ENCODE data around the gene PLEKHJ1. TPM values are rescaled to one million over a fixed set of nuclear protein-coding genes. Genes with fewer than 3 reads are reported as not detected.
A peak's percentile ranks its signal among the peaks of the same experiment; 100 is the strongest.

The PLEKHJ1 gene
- total and polyA plus RNA-seq, 9 of the 15 experiments (the other 6 are each of a cell fraction or from before 2014, with no cell fraction given), result 1.5 to 188 (median 63.9) TPM

DNA sequence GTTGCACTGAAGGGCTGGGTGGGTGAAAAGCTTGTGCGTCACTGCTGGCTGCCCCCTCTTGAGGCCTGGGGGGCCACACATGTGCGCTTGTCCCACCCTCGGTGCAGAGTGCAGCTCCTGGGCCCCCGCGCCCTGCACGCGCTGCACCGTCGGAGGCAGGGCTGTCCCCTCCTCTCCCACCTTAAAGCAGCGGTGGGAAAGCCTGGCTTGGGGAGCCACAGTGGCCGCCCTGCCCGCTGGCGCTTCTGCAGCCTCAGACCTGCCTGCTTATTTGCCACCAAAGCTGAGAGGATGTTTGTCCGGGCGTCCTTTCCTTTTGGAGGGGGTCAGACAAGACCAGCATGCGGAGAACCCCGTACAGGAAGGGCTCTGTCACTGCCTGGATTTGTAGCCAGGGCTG is 26.7 kb downstream of the PLEKHJ1 start:
- in situ Hi-C loops (cut with MboI) (no loop called here), intact Hi-C loops (cut with micrococcal nuclease) (no loop called here)
- Histone ChIP-seq H3K79me2 (ENCODE audit: control insufficient read depth, insufficient read depth, low read length) (0 out of 3 replicates have a peak, but pooled peaks cover 4% of the 10 kb centered on the region), H3K36me3 (ENCODE audit: control insufficient read depth, insufficient read depth, low read length) (peaks cover 94% of the 10 kb centered on the region; the same call in 2 of the 3 replicates), H2AFZ (ENCODE audit: low read depth, low read length) (no peak overlapping the region), H3K27me3 (ENCODE audit: control insufficient read depth in 2 of 2, insufficient read depth in 2 of 2, low read length in 2 of 2) (no peaks in the 10 kb centered on the region), H3K9ac (ENCODE audit: insufficient read depth in 1 of 2, low read depth in 2 of 2, low read length in 2 of 2) (0 out of 4 replicates have a peak overlapping the region, but pooled peaks of 1 of the 2 experiments have one; percentile 52), H3K9me1 (ENCODE audit: control insufficient read depth, insufficient read depth, low read length) (no peaks in the 10 kb centered on the region), H3K4me1 (replicated peaks in 1 of 2; ENCODE audit: control insufficient read depth in 2 of 2, insufficient read depth in 2 of 2, low read length in 2 of 2) (peaks cover 0 to 56% of the 10 kb centered on the region in 2 experiments; a peak in 3 of 5 replicates), H3K9me3 (replicated peaks; ENCODE audit: control insufficient read depth, insufficient read depth, low read depth, low read length) (no peaks in the 10 kb centered on the region), H3K4me3 (no peak overlapping the region), H3K4me2 (ENCODE audit: insufficient read depth, low read length) (no peak overlapping the region), H3K27ac (ENCODE audit: extremely low read depth, low read depth, low read length) (no peak overlapping the region), H4K20me1 (replicated peaks; ENCODE audit: control insufficient read depth, insufficient read depth, low read length) (0 out of 2 replicates have a peak, but pooled peaks cover 9% of the 10 kb centered on the region)
- no peak for FAIRE-seq
- 88% methylated on average over 4 of the region's 17 CpGs for WGBS (ENCODE audit: insufficient coverage, low coverage, missing lambda C conversion rate)
- ATAC-seq, result no peak
- ChIA-PET CTCF (ENCODE audit: low intra/inter-chr PET ratio) (no interaction called here), POLR2A (no interaction called here)
- DNase-seq (ENCODE audit: extremely low read depth in 1 of 4, low spot score in 3 of 4), result no peak
- TF ChIP-seq ZC3H4 (CRISPR knock-in tag; IDR thresholded peaks at IDR 0.05; ENCODE audit: borderline replicate concordance) (no peak), POLR2G (IDR thresholded peaks at IDR 0.05; ENCODE audit: low read depth, low read length) (peak; percentile 38; the same call in 1 of the 2 replicates), ZNF134 (CRISPR knock-in tag; conservative IDR thresholded peaks at IDR 0.05) (no peak)
- BruUV-seq (replicated peaks), result no TSS peak

DNA sequence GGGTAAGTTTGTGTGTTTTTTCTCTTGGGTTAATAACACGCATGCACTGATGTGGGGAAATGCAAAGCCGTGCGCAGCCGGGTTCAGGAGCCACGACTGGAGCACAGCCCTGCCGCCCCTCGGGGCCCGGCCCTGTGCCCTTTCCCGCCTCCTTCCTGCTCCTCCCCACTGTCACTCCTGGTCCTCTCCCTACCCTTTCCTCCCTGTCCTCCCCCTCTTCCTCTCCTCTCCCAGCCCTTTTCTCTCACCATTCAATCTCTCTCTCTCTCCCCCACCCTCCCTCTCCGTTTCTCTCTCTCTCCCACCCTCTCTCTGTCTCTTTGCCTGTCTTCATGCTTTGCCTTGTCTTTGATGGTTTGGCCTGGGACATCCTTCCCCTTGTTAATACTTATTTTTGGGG is 27.2 kb downstream of the PLEKHJ1 start:
- H2AFZ ChIP-seq (ENCODE audit: low read depth, low read length), result no peak overlapping the region
- POLR2A ChIA-PET, result interaction anchor here (0.7 kb wide), 1 partner anchor 14 kb away, joined by 6 read pairs; no protein-coding TSS in a partner anchor
- intact Hi-C loops (cut with micrococcal nuclease) (no loop called here), in situ Hi-C loops (cut with MboI) (no loop called here)
- peaks cover 0 to 59% of the 10 kb centered on the region in 2 experiments; a peak in 3 of 5 replicates for H3K4me1 ChIP-seq (replicated peaks in 1 of 2; ENCODE audit: control insufficient read depth in 2 of 2, insufficient read depth in 2 of 2, low read length in 2 of 2)
- CTCF ChIA-PET (ENCODE audit: low intra/inter-chr PET ratio), result no interaction called here
- 0 out of 2 replicates have a peak, but pooled peaks cover 9% of the 10 kb centered on the region for H4K20me1 ChIP-seq (replicated peaks; ENCODE audit: control insufficient read depth, insufficient read depth, low read length)
- DNase-seq (ENCODE audit: extremely low read depth in 1 of 4, low spot score in 3 of 4), result no peak
- BruUV-seq (replicated peaks), result no TSS peak
- no peak overlapping the region; a peak in 1 of 4 replicates for H3K9ac ChIP-seq (ENCODE audit: insufficient read depth in 1 of 2, low read depth in 2 of 2, low read length in 2 of 2)
- no peaks in the 10 kb centered on the region for H3K27me3 ChIP-seq (ENCODE audit: control insufficient read depth in 2 of 2, insufficient read depth in 2 of 2, low read length in 2 of 2)
- 97% methylated on average over 10 of the region's 10 CpGs for WGBS (ENCODE audit: insufficient coverage, low coverage, missing lambda C conversion rate)
- no peak overlapping the region for H3K27ac ChIP-seq (ENCODE audit: extremely low read depth, low read depth, low read length)
- no peak for ATAC-seq
- no peaks in the 10 kb centered on the region for H3K9me1 ChIP-seq (ENCODE audit: control insufficient read depth, insufficient read depth, low read length)
- no peaks in the 10 kb centered on the region for H3K9me3 ChIP-seq (replicated peaks; ENCODE audit: control insufficient read depth, insufficient read depth, low read depth, low read length)
- H3K36me3 ChIP-seq (ENCODE audit: control insufficient read depth, insufficient read depth, low read length), result peaks cover 94% of the 10 kb centered on the region; the same call in 2 of the 3 replicates
- no peak overlapping the region for H3K4me3 ChIP-seq
- no peak overlapping the region for H3K4me2 ChIP-seq (ENCODE audit: insufficient read depth, low read length)
- no peak for FAIRE-seq
- H3K79me2 ChIP-seq (ENCODE audit: control insufficient read depth, insufficient read depth, low read length), result 0 out of 3 replicates have a peak, but pooled peaks cover 4% of the 10 kb centered on the region
- TF ChIP-seq NFRKB (IDR thresholded peaks at IDR 0.05; ENCODE audit: low read depth) (no peak), ZC3H8 (IDR thresholded peaks at IDR 0.05) (no peak), SUPT5H (IDR thresholded peaks at IDR 0.05) (peak; percentile 15; the same call in 1 of the 2 replicates), SRSF7 (optimal IDR thresholded peaks at IDR 0.05; ENCODE audit: low read depth, low read length) (no peak)
- TF ChIP-seq, protein P1, sequence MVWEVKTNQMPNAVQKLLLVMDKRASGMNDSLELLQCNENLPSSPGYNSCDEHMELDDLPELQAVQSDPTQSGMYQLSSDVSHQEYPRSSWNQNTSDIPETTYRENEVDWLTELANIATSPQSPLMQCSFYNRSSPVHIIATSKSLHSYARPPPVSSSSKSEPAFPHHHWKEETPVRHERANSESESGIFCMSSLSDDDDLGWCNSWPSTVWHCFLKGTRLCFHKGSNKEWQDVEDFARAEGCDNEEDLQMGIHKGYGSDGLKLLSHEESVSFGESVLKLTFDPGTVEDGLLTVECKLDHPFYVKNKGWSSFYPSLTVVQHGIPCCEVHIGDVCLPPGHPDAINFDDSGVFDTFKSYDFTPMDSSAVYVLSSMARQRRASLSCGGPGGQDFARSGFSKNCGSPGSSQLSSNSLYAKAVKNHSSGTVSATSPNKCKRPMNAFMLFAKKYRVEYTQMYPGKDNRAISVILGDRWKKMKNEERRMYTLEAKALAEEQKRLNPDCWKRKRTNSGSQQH (CRISPR knock-in tag; IDR thresholded peaks at IDR 0.05), result 0 out of 2 replicates have a peak, but pooled peaks have one; percentile 60

All from K562 (cell line).